GM19395 (cell line): ENCODE results near the gene SORCS2.

ENCODE experiments used
- ATAC-seq: cut with Tn5 transposase; IDR thresholded peaks from one replicate; pipeline ENCODE4 v1.9.1; 2021; ENCODE audit warnings: mild to moderate bottlenecking, moderate library complexity; ENCODE audit not compliant: unreplicated experiment

The SORCS2 gene

GRCh38 chr4:7217474-7218321 is 25.4 kb downstream of the SORCS2 start:
- no peak for ATAC-seq

GRCh38 chr4:7218686-7219085 is 26.3 kb downstream of the SORCS2 start:
- ATAC-seq = no peak

- ATAC-seq = no peak
Observed at GRCh38 chr4:7222521-7222920, 30.2 kb downstream of the SORCS2 start.

GRCh38 chr4:7223541-7223940 is 31.2 kb downstream of the SORCS2 start:
- ATAC-seq = no peak

GRCh38 chr4:7224001-7224400 is 31.7 kb downstream of the SORCS2 start:
- no peak for ATAC-seq

GRCh38 chr4:7224878-7225533 is 32.7 kb downstream of the SORCS2 start:
- no peak for ATAC-seq

GRCh38 chr4:7226439-7226838 is 34.1 kb downstream of the SORCS2 start:
- ATAC-seq = no peak

- ATAC-seq = no peak
Observed at GRCh38 chr4:7227008-7227407, 34.7 kb downstream of the SORCS2 start.

GRCh38 chr4:7228734-7229133 is 36.4 kb downstream of the SORCS2 start:
- no peak for ATAC-seq

GRCh38 chr4:7232061-7232650 is 39.8 kb downstream of the SORCS2 start:
- no peak for ATAC-seq

- no peak for ATAC-seq
Observed at GRCh38 chr4:7233006-7233580, 40.8 kb downstream of the SORCS2 start.

GRCh38 chr4:7233601-7234000 is 41.3 kb downstream of the SORCS2 start:
- ATAC-seq = no peak

GRCh38 chr4:7234355-7235029 is 42.2 kb downstream of the SORCS2 start:
- ATAC-seq = no peak

- no peak for ATAC-seq
Observed at GRCh38 chr4:7235030-7235380, 42.7 kb downstream of the SORCS2 start.

- no peak for ATAC-seq
Observed at GRCh38 chr4:7236847-7237246, 44.5 kb downstream of the SORCS2 start.

GRCh38 chr4:7237873-7238272 is 45.5 kb downstream of the SORCS2 start:
- ATAC-seq = no peak

GRCh38 chr4:7238300-7238960 is 46.1 kb downstream of the SORCS2 start:
- no peak for ATAC-seq

- no peak for ATAC-seq
Observed at GRCh38 chr4:7239101-7239820, 46.9 kb downstream of the SORCS2 start.

GRCh38 chr4:7239844-7240243 is 47.5 kb downstream of the SORCS2 start:
- ATAC-seq = no peak

- no peak for ATAC-seq
Observed at GRCh38 chr4:7240306-7240705, 48.0 kb downstream of the SORCS2 start.
